ENCODE measurements around the gene KLHL29. TPM values are rescaled to one million over a fixed set of nuclear protein-coding genes. Genes with fewer than 3 reads are reported as not detected.

KLHL29 gene
- total RNA-seq, 4 donors from 2014 or later, result 2.2 to 3.3 (median 2.7) TPM

GRCh38 chr2:23673830-23674679 is 289.1 kb downstream of the KLHL29 start:
- peak in 1 of 2 donors; percentile 20 for DNase-seq
- WGBS, 2 donors, result 57 to 61% methylated on average over 12 of the region's 12 CpGs
- Histone ChIP-seq H3K36me3 (no peaks in the 10 kb centered on the region), H3K27me3 (no peaks in the 10 kb centered on the region), H3K9me3 (no peaks in the 10 kb centered on the region), H3K4me3 (replicated peaks in 1 of 3) (no peak overlapping the region), H3K27ac (no peak overlapping the region), H3K4me1 (peaks cover 16% of the 10 kb centered on the region in 2 donors)
- TF ChIP-seq CTCF (IDR thresholded peaks at IDR 0.05), result no peak
- TF ChIP-seq POLR2A (IDR thresholded peaks at IDR 0.05), result no peak
- intact Hi-C loops (cut with DNase I), result no loop called here

DNA sequence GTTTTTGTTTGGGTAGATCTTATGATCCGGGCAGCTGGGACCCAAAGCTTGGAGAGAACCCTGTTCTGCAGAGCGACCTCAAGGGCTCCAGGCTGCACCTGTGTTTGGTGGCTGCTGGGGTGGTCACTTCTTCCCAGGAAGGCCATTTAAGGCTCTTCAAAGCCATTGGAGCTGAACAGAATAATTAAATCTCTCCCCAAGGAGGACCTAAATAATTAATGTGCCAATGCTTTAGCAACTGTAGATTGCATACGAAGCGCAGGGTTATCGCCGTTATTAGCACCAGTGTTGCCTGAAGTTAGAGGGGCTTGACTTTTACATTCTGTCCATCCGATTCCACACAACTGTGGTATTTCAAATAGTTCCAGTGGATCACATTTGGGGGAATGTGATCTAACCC is 290.5 kb downstream of the KLHL29 start:
- Histone ChIP-seq H3K27ac (no peak overlapping the region), H3K4me3 (replicated peaks in 1 of 3) (no peak overlapping the region), H3K27me3 (no peaks in the 10 kb centered on the region), H3K4me1 (peaks cover 1 to 2% of the 10 kb centered on the region in 2 donors), H3K9me3 (no peaks in the 10 kb centered on the region), H3K36me3 (no peaks in the 10 kb centered on the region)
- intact Hi-C loops (cut with DNase I), result no loop called here
- 93 to 95% methylated on average over 7 of the region's 7 CpGs for WGBS, 2 donors
- TF ChIP-seq POLR2A (IDR thresholded peaks at IDR 0.05) (no peak), CTCF (IDR thresholded peaks at IDR 0.05) (no peak)
- DNase-seq, result no peak

GRCh38 chr2:23677836-23678235 is 292.9 kb downstream of the KLHL29 start:
- H3K4me1 ChIP-seq, result no peaks in the 10 kb centered on the region
- intact Hi-C loops (cut with DNase I), result no loop called here
- H3K36me3 ChIP-seq, result no peaks in the 10 kb centered on the region
- no peak overlapping the region for H3K27ac ChIP-seq
- WGBS, 2 donors, result 78 to 83% methylated on average over 2 of the region's 2 CpGs
- H3K27me3 ChIP-seq, result no peaks in the 10 kb centered on the region
- no peak for TF ChIP-seq CTCF (IDR thresholded peaks at IDR 0.05)
- no peak for TF ChIP-seq POLR2A (IDR thresholded peaks at IDR 0.05)
- no peak overlapping the region for H3K4me3 ChIP-seq (replicated peaks in 1 of 3)
- H3K9me3 ChIP-seq, result no peaks in the 10 kb centered on the region
- no peak for DNase-seq

GRCh38 chr2:23679044-23679443 is 294.1 kb downstream of the KLHL29 start:
- intact Hi-C loops (cut with DNase I), result no loop called here
- no peaks in the 10 kb centered on the region for H3K27me3 ChIP-seq
- no peak overlapping the region for H3K27ac ChIP-seq
- H3K36me3 ChIP-seq, result no peaks in the 10 kb centered on the region
- no peaks in the 10 kb centered on the region for H3K9me3 ChIP-seq
- peaks cover 4 to 9% of the 10 kb centered on the region in 2 donors for H3K4me1 ChIP-seq
- WGBS, 2 donors, result 67 to 84% methylated on average over 1 of the region's 1 CpG
- no peak for DNase-seq
- TF ChIP-seq CTCF (IDR thresholded peaks at IDR 0.05), result no peak
- no peak for TF ChIP-seq POLR2A (IDR thresholded peaks at IDR 0.05)
- H3K4me3 ChIP-seq (replicated peaks in 1 of 3), result no peak overlapping the region

- no peaks in the 10 kb centered on the region for H3K9me3 ChIP-seq
- no peaks in the 10 kb centered on the region for H3K27me3 ChIP-seq
- H3K4me1 ChIP-seq, result peaks cover 6 to 19% of the 10 kb centered on the region in 2 donors
- TF ChIP-seq CTCF (IDR thresholded peaks at IDR 0.05) (no peak), POLR2A (IDR thresholded peaks at IDR 0.05) (no peak)
- no peak for DNase-seq
- 94 to 98% methylated on average over 5 to 6 of the region's 8 CpGs for WGBS, 2 donors
- no peak overlapping the region for H3K27ac ChIP-seq
- no peak overlapping the region for H3K4me3 ChIP-seq (replicated peaks in 1 of 3)
- intact Hi-C loops (cut with DNase I), result no loop called here
- no peaks in the 10 kb centered on the region for H3K36me3 ChIP-seq
These were observed 296.0 kb downstream of the KLHL29 start for GRCh38 chr2:23680951-23681350.

Measured in thyroid gland (tissue), 4 donors.